HCT116 (cell line): ENCODE results near the gene STXBP5.

Source experiments
- CTCF ChIP-seq, 3 experiments: fragments of 200-600 bp in 1 of 3; sonication (generic) in 1 of 3; IDR thresholded peaks in 2 of 3; conservative IDR thresholded peaks in 1 of 3; 2 replicates each; pipeline ENCODE4 v1.5.1; 2012 to 2017; ENCODE audit warnings: low read depth in 2 of 3, low read length in 2 of 3, antibody characterized with exemption in 1 of 3, borderline replicate concordance in 1 of 3, control low read depth in 1 of 3, mild to moderate bottlenecking in 1 of 3, mixed read lengths in 1 of 3, mixed run types in 1 of 3, moderate library complexity in 1 of 3; ENCODE audit not compliant: insufficient read depth in 1 of 3
- EGR1 ChIP-seq: IDR thresholded peaks from 2 replicates; pipeline ENCODE4 v1.6.1; 2012; ENCODE audit warnings: low read depth
- EZH2 ChIP-seq: fragments of 200-600 bp; sonication (generic); IDR thresholded peaks from 2 replicates; pipeline ENCODE4 v1.6.1; 2017; ENCODE audit warnings: antibody characterized with exemption, mixed run types
- POLR2A ChIP-seq: IDR thresholded peaks from 2 replicates; pipeline ENCODE4 v1.7.0; 2011; ENCODE audit warnings: borderline replicate concordance; ENCODE audit not compliant: insufficient read depth, insufficient read length; ENCODE audit errors: extremely low read depth
- POLR2AphosphoS5 ChIP-seq: IDR thresholded peaks from 2 replicates; pipeline ENCODE4 v1.6.1; 2011; ENCODE audit warnings: mild to moderate bottlenecking, low read depth, low read length, moderate library complexity
- RAD21 ChIP-seq: IDR thresholded peaks from 2 replicates; pipeline ENCODE4 v1.6.1; 2012; ENCODE audit warnings: low read depth, mild to moderate bottlenecking
- REST ChIP-seq: IDR thresholded peaks from 2 replicates; pipeline ENCODE4 v1.6.1; 2012; ENCODE audit warnings: low read depth
- SP1 ChIP-seq: IDR thresholded peaks from 2 replicates; pipeline ENCODE4 v1.6.1; 2012; ENCODE audit warnings: low read depth
- ZNF274 ChIP-seq: fragments of 200-500 bp; sonication (Bioruptor generic); IDR thresholded peaks from 2 replicates; pipeline ENCODE4 v1.6.1; 2014; ENCODE audit warnings: mild to moderate bottlenecking, low read depth, low read length, inconsistent platforms

- no peak for TF ChIP-seq SP1
- no peak for TF ChIP-seq CTCF (IDR thresholded peaks at IDR 0.05 in 2 of 3, conservative IDR thresholded peaks at IDR 0.05 in 1 of 3; ENCODE audit: borderline replicate concordance in 1 of 3, insufficient read depth in 1 of 3, low read depth in 2 of 3, low read length in 2 of 3)
- no peak for TF ChIP-seq EZH2
- no peak for TF ChIP-seq RAD21
- TF ChIP-seq POLR2AphosphoS5, result no peak
- TF ChIP-seq POLR2A, result no peak
- no peak for TF ChIP-seq ZNF274
- no peak for TF ChIP-seq REST
- TF ChIP-seq EGR1, result no peak
Observed at GRCh38 chr6:147361311-147361981, 157.2 kb downstream of the STXBP5 start.
